ENCODE results near the gene PAOX. TPM values are rescaled to one million over a fixed set of nuclear protein-coding genes. Genes with fewer than 3 reads are reported as not detected.
"Not testable (repeated sequence)": the region's sequence is repeated elsewhere in the genome, so short reads cannot be mapped to it uniquely, and the experiment has no call there.

The PAOX gene
- total and polyA plus RNA-seq, 12 donors, result 1.5 to 4.4 (median 3.0) TPM

GRCh38 chr10:133405844-133406527 lies 26.9 kb downstream of the PAOX start:
- intact Hi-C loops (cut with DNase I), result no loop called here
- Histone ChIP-seq H3K36me3 (peaks cover 0 to 98% (median 38%) of the 10 kb centered on the region in 9 donors), H3K4me1 (peaks cover 0 to 7% (median 0%) of the 10 kb centered on the region in 9 donors), H3K27me3 (no peaks in the 10 kb centered on the region), H3K9me3 (peaks cover 0 to 27% (median 6%) of the 10 kb centered on the region in 11 donors), H3K4me3 (no peak overlapping the region), H3K27ac (no peak overlapping the region)
- WGBS, 2 donors, result 94 to 96% methylated on average over 8 of the region's 8 CpGs
- ATAC-seq (no peak), DNase-seq (no peak)
- TF ChIP-seq CTCF (IDR thresholded peaks at IDR 0.05), result no peak

- WGBS, 2 donors, result 98 to 99% methylated on average over 7 of the region's 7 CpGs
- intact Hi-C loops (cut with DNase I), result no loop called here
- no peak for TF ChIP-seq CTCF (IDR thresholded peaks at IDR 0.05)
- DNase-seq (no peak), ATAC-seq (no peak)
- H3K36me3 ChIP-seq, result peaks cover 0 to 88% (median 39%) of the 10 kb centered on the region in 9 donors
- peaks cover 0 to 54% (median 25%) of the 10 kb centered on the region in 11 donors for H3K9me3 ChIP-seq
- no peaks in the 10 kb centered on the region for H3K27me3 ChIP-seq
- H3K27ac ChIP-seq, result no peak overlapping the region
- no peaks in the 10 kb centered on the region for H3K4me1 ChIP-seq
- no peak overlapping the region for H3K4me3 ChIP-seq
Observed at GRCh38 chr10:133411523-133412380, 32.7 kb downstream of the PAOX start.

GRCh38 chr10:133412381-133412711 lies 33.3 kb downstream of the PAOX start:
- no peak overlapping the region for H3K4me3 ChIP-seq
- peaks cover 0 to 54% (median 25%) of the 10 kb centered on the region in 11 donors for H3K9me3 ChIP-seq
- no peak for DNase-seq
- no peaks in the 10 kb centered on the region for H3K27me3 ChIP-seq
- intact Hi-C loops (cut with DNase I), result no loop called here
- TF ChIP-seq CTCF (IDR thresholded peaks at IDR 0.05), result no peak
- ATAC-seq, result no peak
- peaks cover 0 to 82% (median 39%) of the 10 kb centered on the region in 9 donors for H3K36me3 ChIP-seq
- H3K4me1 ChIP-seq, result no peaks in the 10 kb centered on the region
- no peak overlapping the region for H3K27ac ChIP-seq

GRCh38 chr10:133414401-133414800 lies 35.3 kb downstream of the PAOX start:
- H3K36me3 ChIP-seq, result peaks cover 0 to 76% (median 37%) of the 10 kb centered on the region in 9 donors
- DNase-seq, result peak in 1 of 2 donors; percentile 9
- H3K4me1 ChIP-seq; H3K27me3 ChIP-seq; ATAC-seq; H3K27ac ChIP-seq; intact Hi-C loops (cut with DNase I); H3K4me3 ChIP-seq: not testable (repeated sequence)
- H3K9me3 ChIP-seq, result peaks cover 0 to 39% (median 25%) of the 10 kb centered on the region in 11 donors
- WGBS, 2 donors, result 99% methylated on average over 20 to 22 of the region's 23 CpGs

Data from heart right ventricle (tissue), 16 donors.